GM18868 (cell line): ENCODE data around the gene APOA4.
"Not testable (repeated sequence)": the region's sequence is repeated elsewhere in the genome, so short reads cannot be mapped to it uniquely, and the experiment has no call there.

Source experiments
- ATAC-seq: cut with Tn5 transposase; IDR thresholded peaks from one replicate; pipeline ENCODE4 v1.9.1; 2021; ENCODE audit warnings: mild to moderate bottlenecking, moderate library complexity; ENCODE audit not compliant: unreplicated experiment

Gene APOA4

GRCh38 chr11:116807601-116808261 is 15.4 kb downstream of the APOA4 start:
- no peak for ATAC-seq

GRCh38 chr11:116804001-116804400 is 19.1 kb downstream of the APOA4 start:
- no peak for ATAC-seq

- ATAC-seq: not testable (repeated sequence)
These were observed 21.4 kb downstream of the APOA4 start for GRCh38 chr11:116801662-116802061.

- ATAC-seq: no peak
These were observed 22.5 kb downstream of the APOA4 start for GRCh38 chr11:116800610-116801009.

GRCh38 chr11:116798368-116798767 is 24.7 kb downstream of the APOA4 start:
- ATAC-seq: no peak

- ATAC-seq: no peak
These were observed 25.3 kb downstream of the APOA4 start for GRCh38 chr11:116797816-116798215.

GRCh38 chr11:116796548-116796947 is 26.6 kb downstream of the APOA4 start:
- ATAC-seq: no peak

- ATAC-seq: no peak
These were observed 28.3 kb downstream of the APOA4 start for GRCh38 chr11:116794851-116795250.

- no peak for ATAC-seq
These were observed 29.4 kb downstream of the APOA4 start for GRCh38 chr11:116793772-116794097.

- ATAC-seq: no peak
These were observed 30.0 kb downstream of the APOA4 start for GRCh38 chr11:116792869-116793771.

GRCh38 chr11:116792144-116792868 is 30.8 kb downstream of the APOA4 start:
- ATAC-seq: no peak

- ATAC-seq: no peak
These were observed 31.3 kb downstream of the APOA4 start, which contains the start of gene APOA5 for GRCh38 chr11:116791813-116792143. APOA5 (minus strand) TSS chr11:116791879; CDS start chr11:116791860, 19 bp downstream.

GRCh38 chr11:116791002-116791812 is 31.9 kb downstream of the APOA4 start:
- peak; percentile 33 for ATAC-seq

- ATAC-seq: no peak
These were observed 32.7 kb downstream of the APOA4 start for GRCh38 chr11:116790167-116791001.

GRCh38 chr11:116788975-116789374 is 34.1 kb downstream of the APOA4 start:
- no peak for ATAC-seq

- no peak for ATAC-seq
These were observed 34.6 kb downstream of the APOA4 start for GRCh38 chr11:116788534-116788933.

- ATAC-seq: peak; percentile 88
These were observed 35.2 kb downstream of the APOA4 start, which contains the start of gene ZPR1 for GRCh38 chr11:116787786-116788486. ZPR1 (minus strand) TSS chr11:116788023; CDS start chr11:116787990, 33 bp downstream.

- ATAC-seq: no peak
These were observed 35.7 kb downstream of the APOA4 start for GRCh38 chr11:116787436-116787785.

- ATAC-seq: no peak
These were observed 36.1 kb downstream of the APOA4 start for GRCh38 chr11:116786966-116787365.
